ENCODE results near the gene LSM10. TPM values are rescaled to one million over a fixed set of nuclear protein-coding genes. Genes with fewer than 3 reads are reported as not detected.

LSM10 gene
- total and polyA plus RNA-seq, 2 of the 4 experiments (the other 2 are of a cell fraction): 11.7 to 78.9 TPM

- H4K8ac ChIP-seq (ENCODE audit: low read depth in 2 of 2, low read length in 2 of 2): peak within 1 kb of the TSS; percentile 56 to 97
- H3K79me1 ChIP-seq (ENCODE audit: low read depth in 1 of 2, low read length in 2 of 2): peaks cover 9 to 64% of the 10 kb centered on the region in 2 experiments; a peak in 3 of 4 replicates
- H2AK9ac ChIP-seq (replicated peaks; ENCODE audit: low read depth, low read length, poor library complexity): peak within 1 kb of the TSS; percentile 100
- H2BK5ac ChIP-seq (ENCODE audit: low read depth, low read length, poor library complexity, severe bottlenecking): peak within 1 kb of the TSS; percentile 94
- peak within 1 kb of the TSS; percentile 99 for H3K4ac ChIP-seq (ENCODE audit: low read depth, low read length)
- H3K9ac ChIP-seq (ENCODE audit: low read depth, low read length): peak within 1 kb of the TSS; percentile 93
- no peaks in the 10 kb centered on the region for H3K27me3 ChIP-seq (ENCODE audit: control insufficient read depth, insufficient read depth, low read length)
- peak within 1 kb of the TSS; percentile 96 for H3K4me3 ChIP-seq (ENCODE audit: insufficient read depth, low read depth, low read length)
- no TSS peak for BruUV-seq (replicated peaks)
- 0% methylated on average over 5 of the region's 82 CpGs; no CpG with 5 or more reads in 1 of the 2 experiments for WGBS, 2 experiments (ENCODE audit: extremely low coverage in 2 of 2, insufficient read length in 1 of 2)
- H3K9me3 ChIP-seq (ENCODE audit: control insufficient read depth, insufficient read depth, low read length): no peaks in the 10 kb centered on the region
- H2BK20ac ChIP-seq (ENCODE audit: low read depth, low read length): peak within 1 kb of the TSS; percentile 94
- peak within 1 kb of the TSS; percentile 94 for H3K27ac ChIP-seq (ENCODE audit: insufficient read depth, low read length)
- peaks cover 27% of the 10 kb centered on the region for H3K9me1 ChIP-seq (ENCODE audit: insufficient read depth, low read length)
- H3K18ac ChIP-seq (ENCODE audit: low read depth, low read length): peak within 1 kb of the TSS; percentile 83
- CTCF ChIA-PET: interaction anchor here (0.6 to 1.9 kb wide), 4 partner anchors 12 to 43 kb away, joined by 3 to 10 read pairs (median 4); no protein-coding TSS in a partner anchor
- peak within 1 kb of the TSS; percentile 96 for H3K4me2 ChIP-seq (ENCODE audit: low read depth, low read length)
- peak within 1 kb of the TSS; percentile 97 for H2AK5ac ChIP-seq (ENCODE audit: low read depth, low read length)
- ATAC-seq (ENCODE audit: low read depth) (peak; percentile 87), DNase-seq (peak; percentile 100)
- H2AFZ ChIP-seq (replicated peaks; ENCODE audit: low read length, poor library complexity): peak within 1 kb of the TSS; percentile 88
- H3K14ac ChIP-seq (replicated peaks; ENCODE audit: low read depth, low read length): peak within 1 kb of the TSS; percentile 95
- peaks cover 4% of the 10 kb centered on the region for H3K36me3 ChIP-seq (ENCODE audit: control insufficient read depth, insufficient read depth, low read length)
- in situ Hi-C loops (cut with MboI; ENCODE audit: low sequenced_read_pairs) (no loop called here), intact Hi-C loops (cut with micrococcal nuclease) (loop anchor here (5.0 kb wide), 2 partner anchors 37 to 63 kb away; partner anchors contain the start of gene EVA1B), dilution Hi-C loops (cut with HindIII; ENCODE audit: low sequenced_read_pairs, unreplicated experiment) (no loop called here)
- TF ChIP-seq MAZ (IDR thresholded peaks at IDR 0.05; ENCODE audit: borderline replicate concordance, low read depth, low read length) (peak; percentile 87; the same call in 1 of the 2 replicates), SMC3 (IDR thresholded peaks at IDR 0.05; ENCODE audit: low read depth, low read length) (no peak), MXI1 (IDR thresholded peaks at IDR 0.05; ENCODE audit: borderline replicate concordance, low read depth, low read length) (peak; percentile 16; the same call in 1 of the 2 replicates)
- POLR2A ChIA-PET (ENCODE audit: unreplicated experiment): interaction anchor here (0.8 to 1.4 kb wide), 5 partner anchors 15 to 236 kb away, joined by 3 to 6 read pairs (median 4); partner anchors contain the start of genes EVA1B and TRAPPC3
- H2BK15ac ChIP-seq (ENCODE audit: low read depth, low read length): peak within 1 kb of the TSS; percentile 80
- peaks cover 44% of the 10 kb centered on the region for H4K20me1 ChIP-seq (ENCODE audit: insufficient read depth, low read length)
- peak within 1 kb of the TSS; percentile 97 for H4K91ac ChIP-seq (ENCODE audit: insufficient read depth, low read depth, low read length)
- peaks cover 20% of the 10 kb centered on the region for H3K4me1 ChIP-seq (ENCODE audit: control insufficient read depth, insufficient read depth, low read length)
- H4K5ac ChIP-seq (ENCODE audit: low read depth, low read length): peak within 1 kb of the TSS; percentile 61
- peak within 1 kb of the TSS; percentile 93 for H2BK120ac ChIP-seq (ENCODE audit: low read depth, low read length)
- peak within 1 kb of the TSS; percentile 100 for H3K56ac ChIP-seq (ENCODE audit: extremely low read depth, insufficient read depth, low read length)
- H3K23ac ChIP-seq (ENCODE audit: low read depth, low read length): peak within 1 kb of the TSS; percentile 98
These were observed 12.1 kb downstream of the LSM10 start, which contains the start of gene STK40 for GRCh38 chr1:36385410-36386264. Gene STK40 (minus strand): TSS chr1:36385924. CDS start chr1:36361332, 24,592 bp downstream.
